Iris pigment epithelial cell (primary cell): ENCODE measurements around the gene PIGC.
A peak's percentile ranks its signal among the peaks of the same experiment; 100 is the strongest.

Source experiments
- DNase-seq: peaks from one replicate; pipeline ENCODE4 v3.0.0-alpha.2; 2011; ENCODE audit warnings: low read depth

The PIGC gene

DNA sequence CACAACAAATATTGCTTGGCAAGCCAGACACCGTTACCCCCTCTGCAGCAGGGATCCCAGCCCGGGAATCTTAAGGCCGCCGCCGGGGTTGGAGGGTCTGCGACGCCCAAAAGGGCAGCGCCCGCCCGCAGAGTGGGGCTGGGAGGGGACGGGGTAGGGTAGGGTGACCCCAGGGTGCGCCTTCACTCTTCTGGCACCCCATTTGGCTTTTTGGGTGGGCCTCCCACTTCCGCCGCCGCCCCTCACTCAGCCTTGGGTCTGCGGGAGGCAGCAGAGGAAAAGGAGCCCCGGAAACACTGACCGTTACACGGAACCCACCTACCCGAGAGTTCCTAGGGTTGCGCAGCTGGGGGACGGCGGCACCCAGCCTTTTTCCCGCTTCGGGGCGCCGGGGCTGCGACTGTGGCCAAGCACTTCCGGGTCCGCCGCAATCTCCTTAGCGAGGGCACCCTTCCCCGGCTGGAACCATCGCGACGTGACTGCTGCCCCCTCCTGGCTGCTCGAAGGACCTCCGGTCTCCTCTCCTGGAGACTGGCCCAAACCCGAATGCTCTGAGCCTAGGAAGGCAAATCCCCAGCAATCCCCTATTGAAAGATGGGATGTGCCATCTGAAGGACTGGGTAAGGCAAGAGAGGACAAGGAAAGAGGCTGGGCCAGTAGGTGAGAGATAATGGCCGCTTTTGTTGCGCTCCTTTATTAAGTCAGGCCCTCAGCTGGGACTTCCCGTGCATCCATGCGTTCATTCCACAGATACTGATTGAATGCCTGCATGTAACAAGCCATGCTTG is at the start of gene PIGC:
Gene PIGC, minus strand, starts transcription at position 404 of the 788 bp plus-strand sequence. CDS start 1,447 bp downstream, outside the sequence.
- DNase-seq = peak; percentile 83

DNA sequence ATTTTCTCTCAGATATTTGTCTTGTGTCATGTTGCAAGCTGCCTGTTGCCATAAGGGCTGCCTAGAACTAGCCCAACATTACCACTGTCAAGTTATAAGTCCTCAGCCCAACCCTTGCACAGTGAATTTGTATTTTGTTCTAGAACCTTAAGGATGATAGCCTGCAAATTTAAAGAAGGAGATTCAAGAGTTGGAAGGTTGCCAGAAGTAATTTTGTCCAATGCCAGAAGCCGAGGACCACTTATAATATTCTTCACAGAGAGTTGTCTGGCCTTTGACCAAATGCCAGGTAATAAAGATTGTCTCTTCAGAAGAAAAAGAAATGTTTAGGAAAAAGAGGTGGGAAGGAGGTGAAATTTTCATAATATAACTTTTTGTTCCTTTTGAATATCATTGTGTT is 48.6 kb upstream of the PIGC start:
- no peak for DNase-seq

DNA sequence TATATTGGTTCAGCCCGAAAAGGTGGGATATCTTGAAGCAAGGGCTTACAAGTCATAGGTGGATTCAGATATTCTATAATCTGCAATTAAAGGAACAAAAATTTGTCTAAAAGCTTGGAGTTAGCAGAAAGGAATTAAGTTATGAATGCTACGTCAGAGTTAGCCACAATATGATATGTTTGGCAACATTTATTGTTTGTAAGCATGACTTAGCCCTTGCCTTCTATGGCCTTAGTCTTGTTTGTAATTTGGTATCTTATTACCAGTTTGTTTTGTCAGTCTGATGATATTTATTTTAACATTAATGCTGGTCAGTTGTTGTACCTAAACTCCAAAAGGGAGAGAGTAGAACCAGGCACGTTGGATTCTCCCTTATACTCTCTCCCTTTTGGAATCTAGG is 46.0 kb upstream of the PIGC start:
- DNase-seq = peak; percentile 35

DNA sequence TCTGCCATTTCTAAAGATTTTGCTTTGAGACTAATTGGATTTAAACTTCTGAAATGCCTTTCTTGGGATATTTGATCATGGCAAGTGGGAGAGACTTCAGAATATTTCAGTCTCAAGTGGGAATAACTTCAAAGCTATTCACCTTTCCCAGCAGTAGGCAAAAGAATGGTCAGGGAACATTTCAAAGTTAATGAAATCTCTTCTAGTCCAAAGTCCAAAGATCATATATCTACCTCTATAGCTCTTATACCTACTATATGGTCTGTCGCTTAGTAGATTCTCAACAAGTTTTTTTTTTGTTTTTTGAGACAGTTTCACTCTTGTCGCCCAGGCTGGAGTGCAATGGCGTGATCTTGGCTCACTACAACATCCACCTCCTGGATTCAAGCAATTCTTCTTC is 44.5 kb upstream of the PIGC start:
- no peak for DNase-seq

DNA sequence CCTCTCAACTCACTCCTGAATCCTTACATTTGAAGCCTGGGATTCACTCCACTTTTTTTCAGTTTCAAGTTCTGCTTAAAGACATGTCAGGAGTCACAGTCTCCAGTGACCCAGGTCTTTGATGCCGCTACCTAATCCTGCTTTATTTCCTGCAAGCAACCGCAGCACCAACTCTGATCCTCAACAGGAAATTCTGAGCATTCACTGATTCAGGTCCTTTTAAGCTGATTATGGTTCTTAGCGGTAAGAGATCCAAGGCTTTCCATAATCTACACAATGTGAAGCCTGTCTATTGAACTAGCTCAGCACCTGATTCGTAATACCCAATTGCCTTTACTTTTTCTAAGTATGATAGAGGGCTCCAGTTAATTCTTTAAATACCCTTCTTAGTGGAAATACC is 43.7 kb upstream of the PIGC start:
- DNase-seq = peak; percentile 49

DNA sequence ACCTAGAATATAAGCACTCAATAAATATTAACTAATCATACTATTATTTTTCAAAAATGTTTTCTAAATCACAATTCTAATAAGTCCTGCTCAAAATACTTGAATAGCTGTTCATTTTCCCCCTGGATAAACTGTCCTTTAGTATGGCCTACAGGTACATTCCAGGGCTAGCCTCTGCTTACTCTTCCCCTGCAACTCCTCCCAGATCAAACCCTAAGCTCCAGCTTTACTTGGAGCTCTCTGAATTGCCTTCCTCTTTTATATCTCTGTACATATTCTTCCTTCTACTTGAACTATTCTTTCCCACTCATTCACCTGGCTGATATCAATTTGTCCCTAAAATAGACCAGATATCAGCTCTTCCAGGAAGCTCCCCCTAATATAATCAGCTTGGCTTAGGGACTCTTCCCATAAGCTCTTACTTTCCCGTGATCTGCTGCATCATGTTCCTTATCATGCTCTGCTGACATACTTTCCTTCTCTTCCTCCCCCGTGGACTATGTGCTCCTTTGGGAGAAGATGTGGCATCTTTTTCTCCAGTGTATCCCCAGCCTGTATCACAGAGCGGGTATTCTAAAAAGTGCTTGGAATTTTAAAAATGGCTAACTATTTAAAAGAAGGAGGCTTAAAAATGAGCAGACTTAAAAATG is 43.1 kb upstream of the PIGC start:
- peak; percentile 9 for DNase-seq

DNA sequence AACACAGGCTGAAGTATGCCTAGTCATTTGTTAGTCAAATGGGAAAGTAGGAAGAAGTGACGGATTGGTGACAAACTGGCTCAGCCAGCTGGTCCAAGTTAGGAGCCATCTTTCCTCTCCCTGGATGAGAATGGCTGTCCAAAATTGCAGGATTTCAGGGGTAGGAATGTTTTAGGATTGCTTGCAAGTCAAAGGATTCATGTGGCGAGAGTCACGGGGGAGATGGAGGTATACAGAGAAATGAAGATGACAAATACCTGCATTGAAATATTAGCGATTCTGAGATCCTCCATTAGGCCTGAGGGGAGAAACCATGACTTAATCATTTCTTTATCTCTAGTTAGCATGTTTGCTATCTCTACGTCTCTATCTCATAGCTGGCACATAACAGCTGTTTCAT is 41.8 kb upstream of the PIGC start:
- DNase-seq = no peak

DNA sequence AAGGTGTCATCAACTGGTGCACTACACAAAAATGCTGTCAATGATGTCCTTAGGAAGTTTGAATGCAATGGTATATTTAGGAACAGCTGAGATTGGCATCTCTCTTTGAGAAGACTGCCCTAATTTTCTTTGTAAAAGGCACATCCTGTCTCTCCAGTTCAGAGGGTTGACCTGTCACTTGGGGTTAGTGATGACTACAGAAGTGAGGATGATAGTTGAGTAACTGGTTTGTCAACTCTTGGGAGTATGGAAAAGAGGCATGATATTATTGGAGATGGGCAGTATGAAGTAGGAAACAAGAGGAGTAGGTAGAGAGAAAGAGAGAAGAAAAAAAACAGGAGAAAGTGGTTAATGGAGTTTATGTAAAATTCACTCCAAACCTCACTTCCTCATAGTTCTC is 40.4 kb upstream of the PIGC start:
- DNase-seq = no peak

DNA sequence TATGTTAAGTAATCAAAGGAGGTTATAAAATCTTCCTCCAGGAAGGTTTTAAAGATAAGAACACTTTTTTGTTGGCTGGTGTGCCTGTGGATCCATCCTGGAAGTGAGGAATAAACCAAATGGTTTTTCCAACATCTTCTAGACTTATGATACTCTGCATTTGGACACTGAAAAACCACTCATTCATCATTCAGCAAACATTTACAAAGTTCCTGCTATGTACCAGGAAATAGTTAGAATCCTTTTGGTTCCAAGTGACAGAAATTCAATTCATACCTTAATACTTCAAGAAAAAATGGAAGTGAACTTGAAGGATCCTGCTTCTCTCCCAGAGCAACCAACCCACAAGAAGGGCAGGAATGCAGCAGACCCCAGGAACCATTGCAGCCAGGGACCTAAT is 39.6 kb upstream of the PIGC start:
- no peak for DNase-seq

DNA sequence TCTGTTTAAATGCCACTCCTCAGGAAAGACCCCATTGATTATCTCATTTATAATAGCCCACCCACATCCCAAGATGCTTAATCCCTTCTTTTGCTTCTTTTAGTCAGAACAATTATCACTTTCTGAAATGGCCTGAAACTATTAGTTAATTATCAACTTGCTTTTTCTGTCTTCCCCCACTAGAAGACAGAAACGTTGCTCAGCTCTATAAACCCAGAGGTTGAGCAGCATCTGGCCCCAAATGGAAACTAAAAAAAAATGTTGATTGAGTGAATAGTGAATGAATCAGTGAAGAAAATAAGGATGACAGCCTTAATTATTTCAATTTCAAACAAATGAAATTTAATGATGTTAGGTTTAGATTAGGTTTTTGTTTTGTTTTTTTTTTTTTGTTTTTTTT is 38.2 kb upstream of the PIGC start:
- no peak for DNase-seq

DNA sequence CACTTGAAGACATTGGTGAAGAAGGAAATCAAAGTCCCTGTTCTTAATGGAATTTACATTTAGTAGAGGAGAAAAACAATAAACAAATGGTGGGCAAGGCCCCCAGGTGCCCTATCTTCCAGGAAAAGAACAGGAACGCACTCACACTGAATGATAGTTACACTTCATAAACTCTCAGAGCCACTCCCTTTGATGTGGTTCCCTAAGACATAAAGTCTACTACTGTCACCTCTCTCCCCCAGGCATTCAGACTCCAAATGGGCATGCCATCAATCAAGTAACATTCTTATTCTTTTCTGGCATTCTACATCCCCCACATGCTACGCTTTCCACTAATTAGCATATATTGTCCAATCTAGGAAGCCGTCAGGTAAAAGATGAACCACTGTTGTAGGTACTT is 36.6 kb upstream of the PIGC start:
- no peak for DNase-seq

DNA sequence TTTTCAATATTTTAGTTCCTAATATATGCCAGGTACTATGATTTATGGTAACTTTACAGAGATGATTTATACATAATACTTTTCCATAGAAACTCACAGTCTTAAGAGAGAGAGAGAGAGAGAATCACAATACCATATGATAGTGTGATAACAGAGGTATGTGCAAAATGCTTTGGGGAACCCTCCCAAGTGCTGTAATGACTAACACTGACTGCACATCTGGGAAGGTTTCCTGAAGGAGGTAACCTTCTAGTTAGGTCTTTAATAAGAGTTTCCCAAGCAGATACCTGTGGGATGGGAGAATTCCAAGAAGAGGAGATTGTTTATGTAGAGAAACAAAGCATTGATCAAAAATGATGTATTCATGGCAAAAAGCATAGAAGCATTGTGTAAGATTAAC is 34.6 kb upstream of the PIGC start:
- DNase-seq = no peak

DNA sequence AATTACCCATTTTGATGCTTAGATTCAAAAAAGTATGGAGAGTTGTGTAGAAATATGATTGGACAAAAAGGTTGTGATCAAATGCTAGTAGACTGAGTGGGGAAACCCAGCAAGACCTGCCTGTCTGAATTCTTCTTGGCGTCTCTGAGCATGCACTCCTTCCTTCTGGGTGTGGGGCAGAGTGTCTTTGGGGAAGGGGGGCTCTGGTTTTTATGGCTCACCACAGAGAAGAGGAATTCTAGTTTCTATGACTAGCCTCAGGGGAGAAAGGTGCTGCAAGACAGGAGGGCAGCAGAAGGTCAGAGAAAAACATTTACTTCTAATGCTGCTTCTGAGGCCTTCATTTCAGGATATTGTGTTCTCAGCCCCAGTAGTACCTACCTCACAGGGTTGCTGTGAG is 33.9 kb upstream of the PIGC start:
- DNase-seq = no peak

DNA sequence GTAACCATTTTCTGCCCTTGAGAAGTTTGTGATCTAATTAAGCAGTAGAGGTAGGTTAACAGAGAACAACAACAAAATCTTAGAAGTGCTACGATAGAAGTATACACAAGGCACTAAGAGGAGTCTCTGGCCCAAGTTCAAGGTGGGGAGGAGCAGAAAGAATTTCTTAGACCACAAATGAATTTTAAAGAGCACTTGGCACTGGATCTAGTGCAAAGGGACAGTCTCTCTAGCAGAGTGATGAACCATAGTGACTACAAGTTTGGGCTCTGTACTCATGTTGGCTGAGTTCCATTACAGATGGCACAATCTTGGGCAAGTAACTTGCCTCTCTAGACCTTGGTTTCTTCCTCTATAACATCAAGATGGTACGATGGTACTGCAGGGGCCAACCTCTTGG is 33.3 kb upstream of the PIGC start:
- DNase-seq = no peak

DNA sequence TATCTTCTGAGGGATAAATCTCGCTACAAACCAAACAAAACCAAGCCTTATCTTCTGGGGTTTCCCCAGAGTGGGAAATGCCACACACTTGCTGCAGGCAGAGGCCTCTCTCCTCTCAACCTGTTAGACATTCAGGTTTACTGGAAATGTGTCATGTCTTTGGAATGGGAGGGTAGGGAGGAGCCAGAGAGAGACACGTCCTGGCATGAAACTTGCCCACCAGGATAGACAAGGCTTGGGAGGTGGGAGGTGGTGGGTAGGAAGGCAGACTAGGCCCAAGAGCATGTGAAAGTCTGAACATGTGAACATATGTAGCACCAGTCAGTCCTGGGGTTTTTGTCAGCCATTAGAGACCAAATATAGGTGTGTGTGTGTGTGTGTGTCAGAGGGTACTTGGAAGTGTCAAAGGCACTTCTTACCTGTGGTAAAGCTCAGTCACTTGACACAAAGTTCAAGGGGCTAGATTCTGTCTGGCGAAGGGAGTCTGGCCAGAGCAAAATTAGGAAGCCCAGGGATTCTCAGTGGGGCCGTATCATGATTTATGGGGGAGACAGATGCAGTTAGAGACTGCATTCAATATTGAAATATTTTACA is 32.4 kb upstream of the PIGC start:
- DNase-seq = peak; percentile 40

DNA sequence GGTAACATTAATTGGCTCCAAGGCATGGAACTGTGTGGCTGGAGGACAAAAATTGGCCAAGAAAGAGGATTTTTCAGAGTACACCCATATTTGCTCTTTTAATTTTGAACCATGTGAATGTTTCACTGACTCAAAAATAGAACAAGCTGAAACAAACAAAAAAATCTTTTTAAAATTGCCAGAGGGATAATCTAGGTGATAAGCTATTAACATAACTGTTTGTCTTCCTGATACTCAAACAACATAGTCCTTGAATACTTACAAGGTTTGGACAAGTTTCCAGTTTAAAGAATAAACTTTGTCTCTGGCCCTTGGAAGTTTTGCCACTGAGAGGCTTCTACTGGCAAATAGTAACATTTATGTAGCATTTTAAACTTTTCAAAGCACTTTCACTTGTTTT is 30.0 kb upstream of the PIGC start:
- DNase-seq = no peak

DNA sequence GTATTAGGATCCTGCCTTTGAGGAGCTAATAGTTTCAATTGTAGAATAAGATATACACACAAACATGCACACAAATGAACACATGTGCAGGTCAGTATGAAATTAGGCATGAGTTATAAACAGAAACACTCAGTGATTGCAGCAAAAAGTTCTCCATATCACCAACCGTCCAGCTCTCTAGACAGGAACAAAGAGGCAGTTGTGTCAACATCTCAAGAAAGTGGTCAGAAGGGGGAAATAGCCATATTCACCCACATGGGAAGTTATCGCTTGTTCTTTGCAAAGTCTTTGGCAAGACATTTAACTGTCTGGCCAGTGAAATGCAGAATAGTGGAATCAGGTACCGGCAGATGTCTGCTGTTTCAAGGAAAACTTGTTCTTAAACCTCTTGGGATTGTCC is 29.4 kb upstream of the PIGC start:
- no peak for DNase-seq

DNA sequence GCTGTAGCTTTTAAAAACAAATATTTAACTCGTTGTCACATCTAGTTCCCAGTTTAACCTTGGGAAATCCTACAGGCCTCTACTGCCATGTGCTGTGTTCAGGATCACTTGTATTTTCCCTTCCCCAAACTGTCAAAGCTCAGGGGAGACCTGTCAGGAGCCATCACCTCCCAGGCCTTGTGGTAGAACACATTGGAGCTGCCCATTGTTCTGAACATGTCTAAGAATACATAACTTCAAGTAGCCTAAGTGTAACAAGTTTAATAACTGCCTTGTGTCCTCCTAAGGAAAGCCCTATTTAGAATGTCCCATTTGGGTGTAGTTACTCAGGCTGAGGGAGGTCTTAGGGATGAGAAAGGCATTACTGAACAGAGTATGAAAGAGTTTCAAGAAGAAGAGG is 28.6 kb upstream of the PIGC start:
- no peak for DNase-seq

DNA sequence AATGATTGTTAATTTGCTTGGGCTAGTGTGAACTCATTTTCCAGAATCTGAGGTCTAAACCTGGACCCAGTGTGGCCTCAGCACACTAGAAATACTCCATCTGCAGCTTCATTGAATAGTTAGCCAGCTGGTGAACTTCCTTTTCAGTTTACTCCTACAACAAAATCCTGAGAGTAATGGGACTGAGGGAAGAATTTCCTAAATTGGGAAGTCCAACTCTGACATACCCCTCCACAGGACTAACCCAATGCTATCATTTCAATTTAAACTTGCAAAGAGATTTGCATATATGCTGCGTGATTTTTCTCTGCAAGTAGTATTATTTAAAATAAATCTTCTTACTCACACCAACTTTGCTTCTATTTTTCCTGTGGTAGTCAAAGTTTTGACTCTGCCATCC is 27.8 kb upstream of the PIGC start:
- DNase-seq = no peak

DNA sequence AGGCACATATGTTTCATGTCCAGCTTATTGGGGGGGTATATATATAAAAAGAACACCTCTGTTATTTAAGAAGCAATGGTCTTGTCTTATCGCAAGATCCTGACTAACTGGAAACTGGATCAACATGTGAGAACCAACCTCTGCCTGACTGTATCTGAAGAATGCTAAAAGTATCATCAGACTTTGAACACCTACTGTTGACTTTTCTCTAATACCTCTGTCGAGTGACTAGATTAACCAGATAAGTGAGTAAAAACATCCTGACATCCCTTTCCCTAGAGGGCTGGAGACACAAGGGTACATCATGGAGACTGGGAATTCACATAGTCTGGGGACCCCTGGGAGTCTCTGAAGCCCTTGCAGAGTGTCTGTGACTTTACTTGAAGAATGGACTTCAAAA is 26.3 kb upstream of the PIGC start:
- DNase-seq = no peak

DNA sequence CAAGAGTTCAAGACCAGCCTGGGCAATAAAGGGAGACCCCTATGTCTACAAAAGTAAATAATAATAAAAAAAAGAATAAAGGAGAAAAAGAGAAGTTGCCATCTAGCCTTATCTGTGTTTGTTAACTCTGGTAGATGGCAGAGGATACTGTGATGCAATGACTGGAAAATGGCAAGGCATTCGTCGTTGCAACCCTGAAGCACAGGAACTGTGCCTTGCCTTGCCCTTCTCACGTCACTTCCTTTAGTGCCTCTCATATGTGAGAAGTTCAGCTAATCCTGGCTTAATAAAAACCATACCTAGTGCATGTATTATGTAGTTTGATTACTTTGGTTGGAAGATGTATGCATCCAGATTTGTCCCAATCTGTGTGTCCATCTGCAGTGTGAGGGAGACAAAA is 25.8 kb upstream of the PIGC start:
- no peak for DNase-seq

DNA sequence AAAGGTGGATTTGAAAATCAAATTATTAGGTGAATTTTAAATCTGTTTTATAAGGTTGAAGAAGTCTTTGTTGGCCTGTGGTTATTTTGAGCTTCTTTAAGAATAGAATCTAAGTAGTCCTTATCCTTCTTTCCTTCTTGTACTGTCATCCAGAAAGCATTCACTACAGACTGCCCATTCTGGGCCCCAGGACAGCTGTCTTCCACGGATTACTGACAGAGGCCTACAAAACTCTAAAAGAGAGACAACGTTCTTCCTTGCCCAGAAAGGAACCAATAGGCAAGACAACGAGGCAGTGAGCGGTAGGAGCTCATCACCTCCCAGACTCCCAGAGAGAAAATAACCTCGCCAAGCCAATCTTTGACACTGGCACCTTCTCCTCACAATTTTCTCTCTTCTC is 24.4 kb upstream of the PIGC start:
- no peak for DNase-seq

DNA sequence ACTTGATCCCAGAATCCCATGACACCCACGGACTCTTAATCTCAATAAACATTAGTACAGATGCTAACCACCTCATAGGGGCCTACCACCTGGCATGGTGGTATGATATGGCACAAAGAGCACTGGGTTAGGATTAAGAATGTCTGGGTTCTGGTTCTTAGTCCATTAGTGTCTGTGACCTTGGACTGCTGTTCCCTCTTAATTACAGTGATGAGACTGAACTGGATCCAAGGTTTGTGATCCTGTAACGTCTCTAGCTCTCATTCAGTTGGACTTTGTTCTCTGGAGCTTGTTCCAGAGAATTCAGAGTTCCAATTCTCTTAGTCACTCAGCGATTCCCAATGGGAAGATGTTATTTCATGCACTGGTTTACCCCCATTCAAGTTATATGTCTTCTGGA is 23.6 kb upstream of the PIGC start:
- DNase-seq = no peak
